OCI-M2 (cell line): ENCODE measurements around the gene PSMB7.

ENCODE experiments used
- DNase-seq: peaks from one replicate; lab custom pipeline; 2025; ENCODE audit not compliant: unreplicated experiment; lab: John Stamatoyannopoulos, UW

Gene PSMB7

DNA sequence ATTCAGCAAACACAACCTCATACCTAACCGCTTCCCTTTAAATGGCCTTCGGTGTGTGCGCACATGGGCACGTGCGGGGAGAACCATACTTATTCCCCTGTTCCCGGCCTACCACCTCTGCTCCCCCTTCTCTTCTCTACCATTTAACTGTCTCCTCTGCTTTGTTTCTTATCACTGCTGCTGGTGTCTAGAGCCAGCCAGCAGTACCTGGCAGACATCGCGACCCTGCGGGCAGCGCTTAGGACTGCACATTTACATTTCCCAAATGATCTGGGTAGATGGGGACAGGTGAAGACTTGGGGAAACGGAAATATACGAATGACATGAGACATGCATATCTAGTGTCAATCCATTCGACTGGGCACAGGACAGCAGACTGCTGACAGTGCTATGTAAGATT lies 56.6 kb downstream of the PSMB7 start:
- no peak for DNase-seq

DNA sequence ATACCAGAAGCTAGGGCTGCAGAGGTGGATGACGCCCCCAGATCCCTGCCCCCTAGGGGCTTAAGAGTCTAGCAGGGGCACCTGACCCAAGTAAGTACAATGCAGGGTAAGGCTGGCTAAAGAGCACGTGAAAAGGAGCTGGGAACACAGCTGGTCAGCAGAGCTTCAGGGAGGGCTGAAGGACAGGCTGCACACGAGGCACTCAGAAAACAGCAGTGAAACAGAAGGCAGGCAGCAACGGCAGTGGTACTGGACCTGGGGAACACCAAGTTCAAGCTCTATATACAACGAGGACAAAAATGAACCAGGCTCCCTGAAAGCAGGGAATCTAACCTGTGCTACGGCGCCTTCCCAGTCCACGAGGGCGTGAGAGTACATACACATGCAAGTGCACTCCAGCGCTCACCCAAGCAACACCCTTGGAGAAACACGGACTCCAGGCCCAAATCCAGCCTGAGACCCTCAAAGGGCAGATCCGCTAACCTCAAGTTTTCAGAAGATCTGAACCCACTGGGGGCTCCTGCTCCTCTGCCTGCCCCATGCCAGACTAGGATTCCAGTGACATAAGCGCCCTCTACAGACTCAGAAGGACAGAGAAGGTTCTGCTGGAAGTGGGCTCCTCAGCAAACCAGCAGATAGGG lies 57.4 kb downstream of the PSMB7 start:
- no peak for DNase-seq

DNA sequence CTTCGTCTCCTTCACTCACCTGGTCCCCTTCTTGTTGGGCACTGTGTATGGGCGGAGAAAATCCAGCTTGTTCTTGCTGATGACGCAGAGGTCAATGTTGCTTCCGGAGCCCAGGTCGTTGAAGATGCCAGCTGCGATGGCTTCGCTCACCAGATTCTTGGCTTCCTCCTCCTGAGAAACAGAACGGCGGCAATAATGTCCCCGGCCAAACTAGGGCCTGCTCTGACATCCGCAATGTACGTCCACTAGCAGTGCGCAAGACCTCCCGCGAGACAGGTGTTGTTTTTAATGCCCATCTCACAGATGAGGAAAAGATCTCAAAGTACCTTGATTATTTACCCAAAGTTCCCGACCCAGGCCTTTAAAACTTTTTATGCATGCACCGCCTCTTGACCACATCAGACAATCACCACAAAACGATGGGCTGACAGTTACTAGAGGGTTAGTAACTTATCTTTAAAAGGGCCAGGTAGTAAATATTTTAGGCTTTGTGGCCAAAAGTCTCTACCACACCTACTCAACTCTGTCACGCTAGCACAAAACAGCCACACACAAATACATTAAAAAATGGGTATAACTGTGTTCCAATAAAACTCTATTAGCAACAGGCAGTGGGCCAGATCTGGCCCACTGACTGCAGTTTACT lies 58.4 kb downstream of the PSMB7 start:
- no peak for DNase-seq

DNA sequence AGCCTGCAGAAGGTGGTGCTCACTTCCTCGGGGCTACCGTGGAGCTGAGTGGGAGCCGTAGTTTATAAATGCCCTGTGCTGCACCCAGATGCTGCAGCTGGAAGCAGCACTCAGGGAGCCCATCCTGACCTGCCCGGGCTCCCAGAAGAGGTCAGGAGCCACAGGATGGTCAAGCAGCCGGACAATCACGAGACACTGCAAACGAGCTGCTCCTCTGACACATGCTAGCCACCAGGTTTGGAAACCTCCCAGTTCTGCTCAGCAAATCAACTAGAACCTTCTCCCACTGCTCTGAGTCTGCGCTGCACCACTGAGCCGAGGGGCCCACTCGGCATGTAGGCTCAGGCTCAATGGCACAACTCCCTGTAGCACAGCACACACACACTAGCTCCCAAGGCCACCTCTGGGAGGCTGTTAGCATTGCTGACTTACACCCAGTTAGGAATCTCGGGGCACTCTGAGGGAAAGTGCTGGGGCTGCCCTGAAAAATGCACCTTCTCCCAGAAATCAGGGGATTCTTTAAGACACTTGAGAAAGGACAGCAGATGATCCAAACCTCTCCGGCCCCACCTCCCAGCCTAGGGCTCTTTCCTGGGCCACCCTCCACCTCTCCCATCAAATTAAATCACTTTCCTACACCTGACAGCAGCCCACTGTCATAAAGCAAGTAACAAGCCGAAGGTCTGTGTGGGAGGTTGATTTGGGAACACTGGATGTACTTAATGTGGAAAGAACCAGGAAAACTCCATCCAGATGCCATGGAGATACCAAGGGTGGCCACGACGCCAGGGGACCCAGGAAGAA lies 59.1 kb downstream of the PSMB7 start:
- no peak for DNase-seq

DNA sequence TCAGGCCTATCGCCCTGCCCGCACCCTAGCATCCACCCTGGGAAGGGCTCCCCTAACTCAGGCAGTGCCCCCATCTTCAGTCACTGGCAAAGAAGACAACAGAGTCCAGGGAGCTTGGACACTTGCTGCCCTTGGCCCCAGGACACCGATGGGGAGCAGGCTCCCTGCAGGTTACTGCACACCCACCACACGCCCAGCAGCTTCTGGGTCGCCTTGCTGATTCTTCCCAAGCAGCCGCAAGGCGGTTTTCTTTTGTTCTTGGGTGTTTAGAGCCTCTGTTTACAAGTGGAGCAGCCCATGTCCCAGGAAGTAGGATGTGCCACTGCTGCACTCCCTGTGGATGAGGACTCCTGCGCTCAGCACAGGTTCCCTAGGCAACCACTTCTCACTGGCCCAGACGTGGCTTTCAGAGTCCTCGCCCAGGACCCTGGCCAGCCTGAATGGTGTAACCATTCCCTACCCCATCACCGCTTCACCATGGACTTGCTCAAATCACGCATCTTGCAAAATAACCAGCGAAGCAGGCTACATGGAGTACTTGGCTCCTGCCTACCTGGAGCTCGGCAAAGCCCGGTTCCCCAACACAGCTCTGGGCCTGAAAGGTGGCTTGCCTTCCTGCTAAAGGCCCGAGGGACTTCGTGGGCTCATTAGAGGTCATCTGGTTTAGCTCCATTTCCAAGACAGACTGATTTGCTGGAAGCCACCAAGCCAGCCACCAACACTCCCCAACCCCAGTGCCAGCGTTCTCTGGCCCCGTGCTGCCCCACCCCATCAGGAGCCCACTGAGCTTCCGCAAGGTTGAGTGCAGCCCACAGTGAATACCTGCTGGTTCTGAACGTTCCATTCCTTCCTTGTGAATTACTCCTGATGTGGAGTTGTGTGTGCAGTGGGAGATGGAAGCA lies 60.0 kb downstream of the PSMB7 start:
- DNase-seq, result no peak

DNA sequence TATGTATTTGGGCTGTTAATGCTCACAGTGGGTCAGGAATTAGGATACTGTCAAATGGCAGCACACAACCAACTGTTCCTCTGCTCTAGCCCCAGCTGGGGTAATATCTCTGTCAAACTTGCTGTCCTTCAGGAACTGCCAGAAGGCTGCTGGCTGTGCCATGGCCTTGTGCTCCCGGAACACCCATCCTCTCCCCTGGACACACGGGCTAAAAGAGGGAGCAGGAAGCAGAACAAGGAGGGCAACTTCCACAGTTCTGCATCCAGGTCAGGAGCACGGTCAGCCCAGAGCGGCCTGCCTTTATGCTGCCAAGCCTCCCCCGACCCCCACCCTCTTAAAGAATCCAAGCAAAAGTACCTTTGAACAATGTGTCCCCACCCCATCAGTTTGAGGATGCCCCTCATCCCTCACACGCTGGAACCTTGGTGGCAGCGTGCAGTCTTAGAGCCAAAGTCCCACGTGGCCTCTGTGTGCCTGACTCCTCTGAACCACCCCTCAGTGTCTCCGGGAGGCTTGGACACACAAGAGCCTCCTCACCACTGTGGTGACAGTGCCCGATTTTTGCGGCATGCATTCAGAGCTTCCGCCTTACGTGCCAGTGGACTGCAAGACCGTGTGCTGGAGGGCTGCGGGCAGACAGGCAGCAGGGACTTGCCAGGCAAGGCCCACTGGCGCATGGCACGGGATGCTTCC lies 60.8 kb downstream of the PSMB7 start:
- DNase-seq, result no peak

DNA sequence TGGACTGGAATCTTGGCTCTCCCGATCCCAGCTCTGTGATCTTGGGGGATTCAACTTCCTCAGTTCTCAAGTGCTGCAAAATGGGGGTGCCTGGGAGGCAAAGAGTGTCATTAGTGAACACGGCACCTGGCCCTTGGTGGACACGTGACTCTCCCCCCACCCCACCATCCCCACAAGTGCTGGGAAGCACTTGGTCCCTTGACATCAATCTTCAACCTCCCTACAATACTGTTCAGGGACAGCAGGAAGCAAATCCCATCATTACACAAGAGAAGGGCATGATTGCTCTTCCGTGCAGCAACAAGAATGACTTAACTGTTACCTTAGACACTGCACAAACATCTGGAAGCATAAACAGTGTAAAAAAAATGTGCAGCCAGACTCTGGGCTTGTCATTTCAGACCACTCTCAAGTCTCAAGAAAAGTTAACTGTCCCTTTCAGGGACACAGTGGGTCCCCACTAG lies 61.4 kb downstream of the PSMB7 start:
- no peak for DNase-seq

DNA sequence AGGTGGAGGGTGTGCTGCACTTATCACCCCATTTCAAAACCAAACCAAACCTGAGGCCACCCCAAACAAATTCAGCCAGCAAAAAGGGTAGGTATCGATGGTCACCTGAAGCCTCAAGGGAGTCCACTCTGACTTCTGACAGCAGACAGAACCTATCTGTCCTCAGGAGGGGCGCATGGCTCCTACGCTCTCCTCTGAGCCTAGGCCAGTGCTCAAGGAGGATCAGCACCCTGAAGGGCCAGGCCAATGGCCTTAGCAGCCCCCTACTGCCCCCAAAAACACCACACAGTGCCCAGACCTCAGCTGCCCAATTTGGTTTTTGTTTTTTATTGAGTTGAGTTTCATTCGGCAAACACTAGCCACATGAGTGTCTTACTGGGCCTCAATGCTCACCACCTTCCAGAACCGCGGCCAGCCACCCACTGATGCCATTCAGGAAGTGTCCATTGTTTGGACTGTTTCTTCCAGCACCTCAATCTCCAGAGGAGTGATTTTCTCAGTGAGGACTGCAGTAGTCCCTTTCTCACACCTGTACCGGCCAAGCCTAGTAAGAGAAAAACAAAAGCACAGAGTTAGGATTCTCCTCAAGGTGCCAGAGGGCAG lies 62.0 kb downstream of the PSMB7 start:
- DNase-seq, result no peak

DNA sequence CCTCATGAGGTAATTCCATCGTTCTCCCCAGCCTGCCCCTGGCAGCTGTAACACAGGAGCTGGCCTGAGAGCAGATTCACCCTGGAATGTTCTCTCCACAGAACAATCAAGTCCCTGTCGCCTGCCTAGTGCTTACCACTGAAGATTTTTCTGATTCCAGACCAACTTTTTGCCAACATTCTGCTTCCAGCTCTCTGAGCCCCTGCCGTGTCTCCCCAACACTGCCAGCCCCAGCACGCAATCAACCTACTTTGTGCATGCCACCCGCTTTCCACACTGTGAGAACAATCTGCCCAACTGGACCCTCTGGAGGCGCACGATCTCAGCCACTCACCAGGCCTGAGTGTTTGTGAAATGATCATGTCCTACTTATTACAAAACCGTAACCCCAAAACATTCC lies 62.6 kb downstream of the PSMB7 start:
- no peak for DNase-seq

DNA sequence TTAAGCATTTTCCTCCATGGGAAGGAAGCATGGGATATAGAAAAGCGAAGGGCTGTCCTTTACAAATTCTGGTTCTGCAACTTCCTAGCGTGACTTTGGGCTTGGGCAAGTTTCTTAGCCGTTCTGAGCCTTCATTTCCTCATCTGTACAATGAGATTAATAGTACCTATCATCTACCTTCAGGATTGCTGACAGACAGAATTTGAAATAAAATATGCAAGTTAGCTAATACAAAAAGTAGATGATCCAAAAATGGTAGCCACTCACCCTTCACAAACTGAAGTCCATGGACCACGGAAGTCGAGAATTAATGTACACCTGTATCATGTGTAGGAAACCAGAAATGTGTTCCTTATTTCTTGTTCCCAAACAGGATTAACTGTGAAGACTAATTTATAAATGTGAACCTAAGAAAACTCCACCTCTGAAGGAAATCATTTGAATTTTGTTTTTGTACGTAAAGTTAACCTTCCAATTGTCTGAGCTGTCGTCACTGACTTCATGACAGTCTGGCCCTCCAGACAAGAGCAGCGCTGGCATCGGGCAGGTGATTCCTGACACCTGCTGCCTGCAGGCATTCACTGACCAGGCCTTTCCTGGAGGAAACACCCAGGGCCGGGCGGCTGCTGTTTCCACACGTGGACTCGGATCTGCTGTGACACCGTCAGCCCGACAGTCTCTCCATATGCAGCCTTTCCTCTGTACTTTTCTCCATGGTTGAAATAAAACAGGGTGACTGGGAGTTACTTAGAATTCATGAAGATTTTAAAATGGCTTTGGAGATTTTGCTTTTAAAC lies 63.4 kb downstream of the PSMB7 start:
- DNase-seq, result no peak

DNA sequence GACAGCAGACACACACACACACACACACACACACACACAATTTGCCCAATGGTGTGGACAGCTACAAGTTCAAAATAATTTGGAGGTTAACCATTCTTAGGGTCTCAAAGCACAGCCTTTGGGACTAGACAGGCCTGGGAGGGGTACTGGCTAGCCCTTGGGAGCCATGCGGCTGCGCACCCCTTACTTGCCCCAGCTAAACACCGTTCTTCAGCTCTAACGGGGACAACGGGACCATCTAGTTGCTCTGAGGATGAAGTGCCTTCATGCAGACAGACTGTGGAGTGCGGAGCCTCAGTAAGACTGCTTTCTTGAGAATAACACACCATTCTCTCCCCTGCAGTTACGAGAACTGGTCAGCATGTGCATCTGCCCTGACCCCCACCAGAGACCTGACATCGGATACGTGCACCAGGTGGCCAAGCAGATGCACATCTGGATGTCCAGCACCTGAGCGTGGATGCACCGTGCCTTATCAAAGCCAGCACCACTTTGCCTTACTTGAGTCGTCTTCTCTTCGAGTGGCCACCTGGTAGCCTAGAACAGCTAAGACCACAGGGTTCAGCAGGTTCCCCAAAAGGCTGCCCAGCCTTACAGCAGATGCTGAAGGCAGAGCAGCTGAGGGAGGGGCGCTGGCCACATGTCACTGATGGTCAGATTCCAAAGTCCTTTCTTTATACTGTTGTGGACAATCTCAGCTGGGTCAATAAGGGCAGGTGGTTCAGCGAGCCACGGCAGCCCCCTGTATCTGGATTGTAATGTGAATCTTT lies 64.6 kb downstream of the PSMB7 start:
- DNase-seq, result no peak

DNA sequence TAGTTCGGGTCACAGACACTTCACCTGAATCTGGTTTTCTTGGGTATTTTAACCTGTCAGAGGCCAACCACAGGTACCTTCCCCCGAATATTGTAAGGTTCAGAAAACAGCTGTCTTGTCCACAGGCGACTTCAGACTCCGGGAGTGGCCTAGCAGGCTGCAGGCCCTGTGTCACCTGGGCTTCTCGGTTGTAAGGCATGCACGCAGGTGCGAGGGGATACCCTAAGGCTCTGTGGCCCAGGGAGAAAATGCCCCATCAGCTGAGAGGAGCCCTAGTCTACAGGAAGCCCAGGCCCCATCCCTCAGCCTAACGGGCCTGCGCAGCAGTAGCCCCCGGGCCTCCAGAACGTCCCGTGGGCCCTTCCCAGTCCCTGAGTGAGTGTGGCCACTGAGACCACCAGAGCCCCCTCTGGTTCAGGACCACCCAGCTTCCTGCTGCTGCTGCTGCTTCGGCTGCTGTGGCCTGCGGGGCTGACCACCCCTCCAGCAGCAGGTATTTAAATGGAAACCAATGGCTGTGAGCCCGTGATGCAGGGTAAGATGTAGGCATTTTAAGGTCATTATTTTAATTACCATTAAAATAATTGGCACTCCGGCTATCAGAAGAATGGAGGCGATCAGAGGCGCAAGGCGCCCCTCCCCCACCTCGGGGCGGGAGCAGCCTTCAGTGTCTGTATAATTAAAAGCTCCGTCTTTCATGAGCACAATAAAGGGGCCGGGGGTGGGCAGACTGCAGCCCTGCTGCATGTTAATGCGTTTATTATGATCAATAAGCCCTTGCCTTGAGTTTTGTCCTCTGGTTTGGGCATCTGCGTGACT lies 65.4 kb downstream of the PSMB7 start:
- no peak for DNase-seq

DNA sequence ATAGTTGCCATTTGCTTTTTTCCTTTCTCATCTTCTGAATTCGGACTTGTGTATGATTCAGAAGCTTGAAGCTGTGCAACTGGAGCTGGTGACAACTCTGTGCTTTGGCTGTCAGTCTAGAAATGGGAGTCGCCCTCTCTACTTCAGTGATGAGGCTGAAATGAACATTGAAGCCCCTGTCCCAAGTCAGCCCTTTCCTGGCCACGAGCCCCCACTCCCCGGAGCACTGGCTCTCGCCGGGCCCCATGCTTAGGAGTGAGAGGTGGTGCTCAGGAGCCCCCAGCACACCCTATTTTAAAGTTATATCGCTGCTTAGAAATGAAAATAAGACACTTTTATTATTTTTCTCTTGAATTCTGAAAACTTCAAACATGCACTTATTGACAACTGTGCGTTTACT lies 66.0 kb downstream of the PSMB7 start:
- DNase-seq, result no peak

DNA sequence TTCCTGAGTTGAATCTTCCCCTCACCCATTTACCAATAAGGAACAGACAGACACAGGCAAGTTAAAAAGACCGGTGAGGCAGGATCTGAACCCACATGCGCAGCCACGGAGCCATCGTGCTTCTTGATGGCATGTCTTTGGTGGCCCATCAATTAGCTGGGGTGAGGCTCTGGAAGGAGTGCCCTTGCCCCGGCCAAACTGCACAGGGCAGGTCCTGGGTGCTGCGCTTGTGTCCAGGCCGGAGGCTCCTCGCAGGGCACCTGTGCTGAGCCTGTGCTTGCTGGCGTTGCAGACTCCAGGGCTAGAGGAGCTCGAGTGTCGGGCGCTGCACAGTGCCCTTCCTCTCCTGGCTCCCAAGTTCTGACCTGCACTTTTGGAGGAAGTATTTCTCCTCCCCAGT lies 66.4 kb downstream of the PSMB7 start:
- no peak for DNase-seq

DNA sequence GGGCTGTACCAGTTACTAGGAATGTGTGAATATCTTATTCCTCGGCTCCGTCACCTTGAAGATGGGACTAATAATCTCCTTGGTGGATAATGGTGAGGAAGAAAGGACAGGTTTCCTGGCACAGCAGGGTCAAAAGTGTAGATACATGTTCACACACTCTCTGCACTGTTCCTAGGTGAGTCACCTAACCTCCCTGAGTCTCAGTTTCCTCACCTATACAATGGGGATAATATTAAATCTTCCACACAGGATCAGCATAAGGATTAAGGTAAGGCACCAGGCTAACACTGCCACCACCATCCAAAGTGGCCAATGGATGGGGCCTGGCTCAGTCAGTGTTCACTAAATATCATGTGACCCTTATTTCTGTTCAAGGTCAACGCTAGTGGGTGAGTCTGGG lies 66.9 kb downstream of the PSMB7 start:
- no peak for DNase-seq

DNA sequence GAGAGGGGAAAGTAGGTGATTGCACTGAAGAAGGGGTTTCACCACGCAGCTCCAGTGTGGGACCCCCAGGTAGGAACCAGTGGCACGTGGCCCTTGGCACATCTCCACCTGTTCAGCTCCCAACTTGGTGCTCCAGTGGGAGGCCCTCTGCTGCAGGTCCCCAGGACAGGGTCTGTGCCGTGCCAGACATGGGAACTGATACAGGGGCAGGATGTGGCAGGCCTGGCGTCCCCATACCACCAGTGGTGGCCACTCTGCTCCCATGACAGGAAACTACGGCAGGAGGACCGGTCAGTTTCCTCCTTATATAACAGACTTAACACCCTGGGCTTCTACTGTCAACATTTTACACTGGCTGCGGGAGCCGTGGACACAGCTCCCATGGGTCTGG lies 67.3 kb downstream of the PSMB7 start:
- no peak for DNase-seq

DNA sequence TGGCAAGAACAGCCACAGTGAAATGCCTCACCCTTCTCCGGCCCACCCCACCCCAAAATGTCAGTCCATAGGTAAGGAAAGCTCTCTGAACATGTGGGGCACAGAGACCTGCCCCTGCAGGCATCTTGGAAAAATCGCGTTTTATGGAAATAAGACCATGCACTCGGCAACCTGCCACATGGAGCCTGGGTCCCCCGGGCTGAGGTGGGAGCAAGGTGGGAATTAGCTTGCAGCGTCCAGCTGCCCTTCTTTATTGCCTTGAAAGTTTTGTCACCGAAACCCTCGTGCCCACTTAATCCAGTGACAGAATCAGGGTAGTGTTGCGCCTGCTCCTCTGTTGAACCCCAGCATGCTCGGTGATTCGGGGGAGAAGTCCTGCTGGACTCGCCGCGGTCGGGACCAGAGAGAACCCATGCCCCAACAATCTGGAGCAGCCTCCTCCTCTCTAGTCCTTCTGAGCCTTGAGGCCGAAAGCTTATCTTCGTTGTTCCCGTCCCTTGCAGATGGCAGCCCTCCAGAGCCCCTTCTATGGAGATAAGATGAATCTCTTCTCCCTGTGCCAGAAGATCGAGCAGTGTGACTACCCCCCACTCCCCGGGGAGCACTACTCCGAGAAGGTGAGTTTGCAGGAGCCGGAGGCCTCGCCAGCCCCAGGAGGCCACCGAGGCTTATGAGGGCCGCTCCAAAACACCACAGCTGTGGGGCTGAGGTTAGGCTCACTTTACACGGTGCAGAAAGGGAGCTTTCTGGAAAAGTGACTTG lies 67.9 kb downstream of the PSMB7 start:
- no peak for DNase-seq
